ENCODE results near the gene KYNU. TPM values are rescaled to one million over a fixed set of nuclear protein-coding genes. Genes with fewer than 3 reads are reported as not detected.
"Not testable (repeated sequence)": the region's sequence is repeated elsewhere in the genome, so short reads cannot be mapped to it uniquely, and the experiment has no call there.

KYNU gene
- total RNA-seq, 1 donor from 2014 or later = 2.7 TPM

GRCh38 chr2:142862299-142862698 is 15.2 kb upstream of the KYNU start:
- no peaks in the 10 kb centered on the region for H3K27me3 ChIP-seq (ENCODE audit: control insufficient read depth, insufficient read depth, low read length)
- no peak for DNase-seq (ENCODE audit: low read depth)
- no peak for TF ChIP-seq CTCF (IDR thresholded peaks at IDR 0.05; ENCODE audit: insufficient read depth, low read length, poor library complexity, severe bottlenecking)

GRCh38 chr2:142862847-142863246 is 14.6 kb upstream of the KYNU start:
- Histone ChIP-seq H3K27me3 (ENCODE audit: control insufficient read depth, insufficient read depth, low read length) (no peaks in the 10 kb centered on the region), H3K36me3 (ENCODE audit: control insufficient read depth, insufficient read depth, low read length) (no peaks in the 10 kb centered on the region), H3K4me3 (ENCODE audit: low read depth, low read length) (no peak overlapping the region)
- no peak for DNase-seq (ENCODE audit: low read depth)
- no peak for TF ChIP-seq CTCF (IDR thresholded peaks at IDR 0.05; ENCODE audit: insufficient read depth, low read length, poor library complexity, severe bottlenecking)

More at GRCh38 chr2:142862299-142862698, 15.2 kb upstream of the KYNU start:
- Histone ChIP-seq H3K4me3 (ENCODE audit: low read depth, low read length) (no peak overlapping the region), H3K36me3 (ENCODE audit: control insufficient read depth, insufficient read depth, low read length) (no peaks in the 10 kb centered on the region)

- TF ChIP-seq CTCF (IDR thresholded peaks at IDR 0.05; ENCODE audit: insufficient read depth, low read length, poor library complexity, severe bottlenecking) = no peak
- Histone ChIP-seq H3K36me3 (ENCODE audit: control insufficient read depth, insufficient read depth, low read length) (no peaks in the 10 kb centered on the region), H3K27me3 (ENCODE audit: control insufficient read depth, insufficient read depth, low read length) (no peaks in the 10 kb centered on the region), H3K4me3 (ENCODE audit: low read depth, low read length) (no peak overlapping the region)
- no peak for DNase-seq (ENCODE audit: low read depth)
These were observed 13.9 kb upstream of the KYNU start for GRCh38 chr2:142863485-142863961.

- H3K4me3 ChIP-seq (ENCODE audit: low read depth, low read length); H3K36me3 ChIP-seq (ENCODE audit: control insufficient read depth, insufficient read depth, low read length); DNase-seq (ENCODE audit: low read depth); H3K27me3 ChIP-seq (ENCODE audit: control insufficient read depth, insufficient read depth, low read length): not testable (repeated sequence)
These were observed 12.9 kb upstream of the KYNU start for GRCh38 chr2:142864605-142865004.

- Histone ChIP-seq H3K36me3 (ENCODE audit: control insufficient read depth, insufficient read depth, low read length) (no peaks in the 10 kb centered on the region), H3K4me3 (ENCODE audit: low read depth, low read length) (no peak overlapping the region), H3K27me3 (ENCODE audit: control insufficient read depth, insufficient read depth, low read length) (no peaks in the 10 kb centered on the region)
- no peak for DNase-seq (ENCODE audit: low read depth)
- TF ChIP-seq CTCF (IDR thresholded peaks at IDR 0.05; ENCODE audit: insufficient read depth, low read length, poor library complexity, severe bottlenecking) = no peak
These were observed 11.5 kb upstream of the KYNU start for GRCh38 chr2:142865924-142866323.

- Histone ChIP-seq H3K4me3 (ENCODE audit: low read depth, low read length) (no peak overlapping the region), H3K36me3 (ENCODE audit: control insufficient read depth, insufficient read depth, low read length) (no peaks in the 10 kb centered on the region), H3K27me3 (ENCODE audit: control insufficient read depth, insufficient read depth, low read length) (no peaks in the 10 kb centered on the region)
- no peak for DNase-seq (ENCODE audit: low read depth)
- no peak for TF ChIP-seq CTCF (IDR thresholded peaks at IDR 0.05; ENCODE audit: insufficient read depth, low read length, poor library complexity, severe bottlenecking)
These were observed 11.0 kb upstream of the KYNU start for GRCh38 chr2:142866426-142866825.

Data from kidney epithelial cell (primary cell).